ENCODE data around the gene ACTR8.

- no peak for TF ChIP-seq CTCF (IDR thresholded peaks at IDR 0.05; ENCODE audit: borderline replicate concordance, extremely low read depth, low read length, poor library complexity, severe bottlenecking)
- TF ChIP-seq EZH2 (IDR thresholded peaks at IDR 0.05; ENCODE audit: borderline replicate concordance, low read depth, low read length, severe bottlenecking), result no peak
Observed at GRCh38 chr3:53858096-53858741, 23.7 kb downstream of the ACTR8 start.

Measured in DND-41 (cell line).